HepG2 (cell line): Measurements from ENCODE around the gene RAB6A. TPM values are rescaled to one million over a fixed set of nuclear protein-coding genes. Genes with fewer than 3 reads are reported as not detected.

Experiments
- BCL6 ChIP-seq: IDR thresholded peaks from 2 replicates; pipeline ENCODE4 v1.6.1; 2016; ENCODE audit warnings: missing genetic modification reagents, missing compliant biosample characterization
- GZF1 ChIP-seq: sonication (generic); formaldehyde crosslinking; IDR thresholded peaks from 2 replicates; pipeline ENCODE4 v1.5.1; 2020; ENCODE audit warnings: mild to moderate bottlenecking, missing genetic modification reagents
- KDM6A ChIP-seq: IDR thresholded peaks from 2 replicates; pipeline ENCODE4 v1.6.1; 2016; ENCODE audit warnings: low read depth
- KLF13 ChIP-seq: sonication (generic); formaldehyde crosslinking; IDR thresholded peaks from 2 replicates; pipeline ENCODE4 v1.4.0; 2020; ENCODE audit warnings: mild to moderate bottlenecking, missing genetic modification reagents
- KLF6 ChIP-seq: IDR thresholded peaks from 2 replicates; pipeline ENCODE4 v1.8.0; 2016; ENCODE audit warnings: missing biosample characterization, missing genetic modification reagents
- NFIC ChIP-seq: IDR thresholded peaks from 2 replicates; pipeline ENCODE4 v1.6.1; 2012; ENCODE audit warnings: mild to moderate bottlenecking, low read length, inconsistent platforms
- NR2C2 ChIP-seq: sonication (generic); formaldehyde crosslinking; IDR thresholded peaks from 2 replicates; pipeline ENCODE4 v1.4.0; 2020; ENCODE audit warnings: missing genetic modification reagents, mild to moderate bottlenecking, moderate library complexity, borderline replicate concordance
- NR2F2 ChIP-seq: IDR thresholded peaks from 2 replicates; pipeline ENCODE4 v1.6.1; 2012; ENCODE audit warnings: low read depth, inconsistent platforms, borderline replicate concordance
- PREB ChIP-seq: sonication (generic); formaldehyde crosslinking; IDR thresholded peaks from 2 replicates; pipeline ENCODE4 v1.4.0; 2020; ENCODE audit warnings: missing genetic modification reagents
- SNAI1 ChIP-seq: sonication (generic); formaldehyde crosslinking; IDR thresholded peaks from 2 replicates; pipeline ENCODE4 v1.5.0; 2020; ENCODE audit warnings: mild to moderate bottlenecking, missing genetic modification reagents, borderline replicate concordance
- SNRNP70 ChIP-seq: fragments of 200-400 bp; formaldehyde crosslinking; IDR thresholded peaks from 2 replicates; pipeline ENCODE4 v1.6.1; 2017; ENCODE audit warnings: mild to moderate bottlenecking, low read depth, low read length, moderate library complexity
- TBP ChIP-seq: sonication (generic); formaldehyde crosslinking; IDR thresholded peaks from 2 replicates; pipeline ENCODE4 v1.5.0; 2020; ENCODE audit warnings: missing genetic modification reagents
- TCF7 ChIP-seq: sonication (generic); IDR thresholded peaks from 2 replicates; pipeline ENCODE4 v1.6.1; 2016; ENCODE audit warnings: antibody characterized with exemption, low read depth
- TSC22D2 ChIP-seq: sonication (generic); formaldehyde crosslinking; IDR thresholded peaks from 2 replicates; pipeline ENCODE4 v1.5.1; 2020; ENCODE audit warnings: missing genetic modification reagents, mild to moderate bottlenecking, borderline replicate concordance
- ZFP1 ChIP-seq: IDR thresholded peaks from 2 replicates; pipeline ENCODE4 v1.6.1; 2016
- ZMAT3 ChIP-seq: sonication (generic); formaldehyde crosslinking; conservative IDR thresholded peaks from 2 replicates; pipeline ENCODE4 v1.7.0; 2021; ENCODE audit warnings: missing genetic modification reagents
- ZNF225 ChIP-seq: sonication (generic); formaldehyde crosslinking; IDR thresholded peaks from 2 replicates; pipeline ENCODE4 v1.4.0; 2020; ENCODE audit warnings: mild to moderate bottlenecking, missing genetic modification reagents
- ZNF232 ChIP-seq: sonication (generic); formaldehyde crosslinking; IDR thresholded peaks from 2 replicates; pipeline ENCODE4 v1.4.0; 2020; ENCODE audit warnings: missing genetic modification reagents, borderline replicate concordance
- ZNF44 ChIP-seq: sonication (generic); formaldehyde crosslinking; IDR thresholded peaks from 2 replicates; pipeline ENCODE4 v1.5.1; 2020; ENCODE audit warnings: mild to moderate bottlenecking, missing genetic modification reagents
- ZNF484 ChIP-seq: sonication (generic); formaldehyde crosslinking; IDR thresholded peaks from 2 replicates; pipeline ENCODE4 v1.5.1; 2020; ENCODE audit warnings: mild to moderate bottlenecking, low read depth, missing genetic modification reagents, borderline replicate concordance
- ZNF605 ChIP-seq: sonication (generic); formaldehyde crosslinking; IDR thresholded peaks from 2 replicates; pipeline ENCODE4 v1.8.0; 2022; ENCODE audit warnings: mild to moderate bottlenecking, missing genetic modification reagents
- ZNF713 ChIP-seq: sonication (generic); formaldehyde crosslinking; IDR thresholded peaks from 2 replicates; pipeline ENCODE4 v1.4.0; 2020; ENCODE audit warnings: mild to moderate bottlenecking, missing genetic modification reagents
- polyA plus RNA-seq, 8 experiments: library from polyadenylated mRNA; depleted of rRNA in 3 of 8; stranded (reverse) in 7 of 8; unstranded in 1 of 8; fragments of >200 nt; fragmentation: Illumina TruSeq in 4 of 8; extraction: Trizol in 4 of 8; gene quantifications; 2 replicates each; pipeline versions ENCODE4 v1.2.1 to v1.2.3, GENCODE V29; 2011 to 2016; ENCODE audit warnings: low read depth in 4 of 8, missing spikeins in 1 of 8, mixed read lengths in 1 of 8; ENCODE audit not compliant: insufficient read depth in 1 of 8
- total RNA-seq, 5 experiments: library from RNA; depleted of rRNA; stranded (reverse); fragments of >200 nt; fragmentation: Illumina TruSeq; extraction: Trizol; gene quantifications; 2 replicates each; pipeline ENCODE4 v1.2.3, GENCODE V29; 2016; ENCODE audit warnings: low read depth in 1 of 5
- TF ChIP-seq, protein P1 (sequence below): sonication (generic); formaldehyde crosslinking; IDR thresholded peaks from 2 replicates; pipeline ENCODE4 v1.4.0; 2020; ENCODE audit warnings: missing genetic modification reagents, mild to moderate bottlenecking, borderline replicate concordance
- TF ChIP-seq, protein P2 (sequence below): IDR thresholded peaks from 2 replicates; pipeline ENCODE4 v1.6.1; 2016
- TF ChIP-seq, protein P3 (sequence below): sonication (generic); formaldehyde crosslinking; conservative IDR thresholded peaks from 2 replicates; pipeline ENCODE4 v1.8.0; 2022; ENCODE audit warnings: missing genetic modification reagents
- TF ChIP-seq, protein P4 (sequence below): sonication (generic); formaldehyde crosslinking; IDR thresholded peaks from 2 replicates; pipeline ENCODE4 v1.4.0; 2020; ENCODE audit warnings: mild to moderate bottlenecking, low read depth, missing genetic modification reagents

Gene RAB6A
- total and polyA plus RNA-seq, 2 of the 13 experiments (the other 11 are each of a cell fraction or from before 2014, with no cell fraction given), result 74.3 to 121 TPM

GRCh38 chr11:73748300-73748699 lies 12.6 kb downstream of the RAB6A start (continued):
- TF ChIP-seq KDM6A (CRISPR knock-in tag) (no peak), ZNF225 (CRISPR knock-in tag) (no peak), ZNF232 (CRISPR knock-in tag) (no peak), ZNF484 (CRISPR knock-in tag) (no peak), KLF6 (0 out of 2 replicates have a peak, but pooled peaks have one; percentile 1), ZNF713 (no peak), TSC22D2 (CRISPR knock-in tag) (no peak), ZNF44 (no peak), ZNF605 (no peak), NR2C2 (CRISPR knock-in tag) (0 out of 2 replicates have a peak, but pooled peaks have one; percentile 18), TCF7 (peak; percentile 31), BCL6 (CRISPR knock-in tag) (peak; percentile 49), ZMAT3 (CRISPR knock-in tag) (no peak), SNRNP70 (no peak), NR2F2 (0 out of 2 replicates have a peak, but pooled peaks have one; percentile 29), PREB (no peak), TBP (CRISPR knock-in tag) (no peak), ZFP1 (no peak), KLF13 (CRISPR knock-in tag) (no peak), NFIC (no peak), SNAI1 (no peak), GZF1 (no peak)
- TF ChIP-seq, protein P1, sequence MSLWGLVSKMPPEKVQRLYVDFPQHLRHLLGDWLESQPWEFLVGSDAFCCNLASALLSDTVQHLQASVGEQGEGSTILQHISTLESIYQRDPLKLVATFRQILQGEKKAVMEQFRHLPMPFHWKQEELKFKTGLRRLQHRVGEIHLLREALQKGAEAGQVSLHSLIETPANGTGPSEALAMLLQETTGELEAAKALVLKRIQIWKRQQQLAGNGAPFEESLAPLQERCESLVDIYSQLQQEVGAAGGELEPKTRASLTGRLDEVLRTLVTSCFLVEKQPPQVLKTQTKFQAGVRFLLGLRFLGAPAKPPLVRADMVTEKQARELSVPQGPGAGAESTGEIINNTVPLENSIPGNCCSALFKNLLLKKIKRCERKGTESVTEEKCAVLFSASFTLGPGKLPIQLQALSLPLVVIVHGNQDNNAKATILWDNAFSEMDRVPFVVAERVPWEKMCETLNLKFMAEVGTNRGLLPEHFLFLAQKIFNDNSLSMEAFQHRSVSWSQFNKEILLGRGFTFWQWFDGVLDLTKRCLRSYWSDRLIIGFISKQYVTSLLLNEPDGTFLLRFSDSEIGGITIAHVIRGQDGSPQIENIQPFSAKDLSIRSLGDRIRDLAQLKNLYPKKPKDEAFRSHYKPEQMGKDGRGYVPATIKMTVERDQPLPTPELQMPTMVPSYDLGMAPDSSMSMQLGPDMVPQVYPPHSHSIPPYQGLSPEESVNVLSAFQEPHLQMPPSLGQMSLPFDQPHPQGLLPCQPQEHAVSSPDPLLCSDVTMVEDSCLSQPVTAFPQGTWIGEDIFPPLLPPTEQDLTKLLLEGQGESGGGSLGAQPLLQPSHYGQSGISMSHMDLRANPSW, result no peak
- TF ChIP-seq, protein P2, sequence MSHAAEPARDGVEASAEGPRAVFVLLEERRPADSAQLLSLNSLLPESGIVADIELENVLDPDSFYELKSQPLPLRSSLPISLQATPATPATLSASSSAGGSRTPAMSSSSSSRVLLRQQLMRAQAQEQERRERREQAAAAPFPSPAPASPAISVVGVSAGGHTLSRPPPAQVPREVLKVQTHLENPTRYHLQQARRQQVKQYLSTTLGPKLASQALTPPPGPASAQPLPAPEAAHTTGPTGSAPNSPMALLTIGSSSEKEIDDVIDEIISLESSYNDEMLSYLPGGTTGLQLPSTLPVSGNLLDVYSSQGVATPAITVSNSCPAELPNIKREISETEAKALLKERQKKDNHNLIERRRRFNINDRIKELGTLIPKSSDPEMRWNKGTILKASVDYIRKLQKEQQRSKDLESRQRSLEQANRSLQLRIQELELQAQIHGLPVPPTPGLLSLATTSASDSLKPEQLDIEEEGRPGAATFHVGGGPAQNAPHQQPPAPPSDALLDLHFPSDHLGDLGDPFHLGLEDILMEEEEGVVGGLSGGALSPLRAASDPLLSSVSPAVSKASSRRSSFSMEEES (CRISPR knock-in tag), result no peak
- TF ChIP-seq, protein P3, sequence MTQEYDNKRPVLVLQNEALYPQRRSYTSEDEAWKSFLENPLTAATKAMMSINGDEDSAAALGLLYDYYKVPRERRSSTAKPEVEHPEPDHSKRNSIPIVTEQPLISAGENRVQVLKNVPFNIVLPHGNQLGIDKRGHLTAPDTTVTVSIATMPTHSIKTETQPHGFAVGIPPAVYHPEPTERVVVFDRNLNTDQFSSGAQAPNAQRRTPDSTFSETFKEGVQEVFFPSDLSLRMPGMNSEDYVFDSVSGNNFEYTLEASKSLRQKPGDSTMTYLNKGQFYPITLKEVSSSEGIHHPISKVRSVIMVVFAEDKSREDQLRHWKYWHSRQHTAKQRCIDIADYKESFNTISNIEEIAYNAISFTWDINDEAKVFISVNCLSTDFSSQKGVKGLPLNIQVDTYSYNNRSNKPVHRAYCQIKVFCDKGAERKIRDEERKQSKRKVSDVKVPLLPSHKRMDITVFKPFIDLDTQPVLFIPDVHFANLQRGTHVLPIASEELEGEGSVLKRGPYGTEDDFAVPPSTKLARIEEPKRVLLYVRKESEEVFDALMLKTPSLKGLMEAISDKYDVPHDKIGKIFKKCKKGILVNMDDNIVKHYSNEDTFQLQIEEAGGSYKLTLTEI, result no peak
- TF ChIP-seq, protein P4, sequence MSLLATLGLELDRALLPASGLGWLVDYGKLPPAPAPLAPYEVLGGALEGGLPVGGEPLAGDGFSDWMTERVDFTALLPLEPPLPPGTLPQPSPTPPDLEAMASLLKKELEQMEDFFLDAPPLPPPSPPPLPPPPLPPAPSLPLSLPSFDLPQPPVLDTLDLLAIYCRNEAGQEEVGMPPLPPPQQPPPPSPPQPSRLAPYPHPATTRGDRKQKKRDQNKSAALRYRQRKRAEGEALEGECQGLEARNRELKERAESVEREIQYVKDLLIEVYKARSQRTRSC, result no peak
